A549 treated with dexamethasone at 1 μM for 4 hours (cell line): Measurements from ENCODE around the gene FAM72A. TPM values are rescaled to one million over a fixed set of nuclear protein-coding genes. Genes with fewer than 3 reads are reported as not detected.

Experiments
- total RNA-seq: library from RNA; stranded (reverse); fragments of 200-300 nt; extraction: Qiagen RNA extraction; gene quantifications from 5 replicates; pipeline ENCODE4 v1.2.3, GENCODE V29; 2022

FAM72A gene
- total RNA-seq: 10.3 to 12.5 TPM (median 10.7 TPM) in 5 replicates

DNA sequence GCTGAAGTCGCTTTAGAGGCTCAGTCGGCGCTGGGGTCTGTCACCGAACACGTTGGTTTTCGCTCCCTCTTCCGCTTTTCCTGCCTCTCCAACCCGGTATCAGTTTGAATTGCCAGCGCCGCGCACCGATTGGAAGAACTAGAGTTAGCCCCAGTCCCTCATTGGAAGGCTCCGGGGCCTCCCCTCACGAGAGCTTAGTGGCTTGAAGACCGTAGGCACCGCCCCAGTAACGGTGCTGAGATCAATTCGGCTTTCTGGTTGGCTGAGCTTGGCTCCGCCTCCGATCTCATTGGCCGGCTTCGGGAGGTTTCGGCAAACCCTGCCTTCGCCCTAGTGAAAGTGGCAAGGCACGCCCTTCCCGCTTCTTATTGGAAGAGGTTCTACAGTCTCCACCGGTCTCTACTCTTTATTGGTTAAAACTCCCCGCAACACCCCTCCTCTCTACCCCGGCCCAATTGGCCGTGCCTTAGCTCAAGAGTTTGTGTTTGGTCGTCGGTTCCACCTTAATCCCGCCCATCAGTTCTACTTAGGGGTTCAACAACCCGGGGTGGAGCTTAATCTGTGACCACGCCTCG is at the start of gene FAM72A:
TSS of gene FAM72A (minus strand) at position 51 of the 575 bp plus-strand sequence. CDS start 814 bp downstream, outside the sequence.

DNA sequence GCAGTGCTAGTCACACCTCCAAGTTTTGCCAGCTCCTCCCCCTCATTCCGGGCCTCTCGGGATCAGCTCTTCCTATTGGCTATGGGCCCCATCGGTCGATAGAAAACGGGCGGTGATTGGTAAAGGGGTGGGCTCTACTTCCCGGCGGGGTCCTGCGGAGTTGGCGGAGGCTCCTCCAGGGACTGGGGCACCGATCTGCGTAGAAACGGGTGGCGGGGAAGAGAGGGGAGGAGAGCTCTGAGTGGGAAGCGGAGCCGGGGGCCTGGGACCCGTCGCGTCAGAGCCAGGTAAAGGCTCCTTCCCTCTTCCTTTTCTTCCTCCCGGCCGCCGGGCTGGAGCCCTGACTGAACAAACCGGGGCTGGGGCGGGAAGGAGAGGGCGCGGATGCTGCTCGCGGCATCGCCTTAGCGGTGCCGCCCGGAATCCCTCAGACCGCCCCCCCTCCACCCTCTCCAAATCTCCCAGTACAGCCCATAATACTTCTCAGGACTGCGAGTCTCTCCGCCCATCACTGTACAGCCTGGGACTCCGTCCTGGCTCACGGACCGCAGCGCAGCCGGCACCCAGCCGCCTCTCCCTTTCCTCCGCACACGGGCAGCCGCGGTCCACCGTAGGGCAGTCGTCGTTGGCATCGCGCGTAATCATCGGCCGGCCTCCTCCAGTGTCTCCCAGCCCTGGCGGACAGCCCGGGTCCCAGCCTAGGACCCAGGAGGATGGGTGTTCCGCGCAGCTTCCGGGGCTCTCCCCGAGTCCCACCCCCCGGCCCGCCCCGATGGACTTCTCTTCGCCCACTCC is 922 bp upstream of the FAM72A start, which contains the start of gene SRGAP2:
TSS of gene SRGAP2 (plus strand) at position 178 of the 795 bp plus-strand sequence. CDS start 2,430 bp downstream, outside the sequence.

Other genes with a start within 250 kb of the FAM72A start
- gene RAB7B, start 199.4 kb downstream of the FAM72A start, total RNA-seq: 0.56 to 1.7 TPM (median 0.95 TPM) in 5 replicates
- 0.03 to 0.06 TPM (median 0.04 TPM) in 4 of 5 replicates, not detected in the other for gene CTSE, start 178.9 kb downstream of the FAM72A start, total RNA-seq
- not detected in 5 replicates for gene RHEX, start 149.7 kb downstream of the FAM72A start, total RNA-seq
- not detected in 5 replicates for gene AVPR1B, start 85.5 kb downstream of the FAM72A start, total RNA-seq
- gene SRGAP2, start 702 bp upstream of the FAM72A start, total RNA-seq: 20.5 to 40.8 TPM (median 34.5 TPM) in 5 replicates